ENCODE measurements around the gene LYST.

The LYST gene

DNA sequence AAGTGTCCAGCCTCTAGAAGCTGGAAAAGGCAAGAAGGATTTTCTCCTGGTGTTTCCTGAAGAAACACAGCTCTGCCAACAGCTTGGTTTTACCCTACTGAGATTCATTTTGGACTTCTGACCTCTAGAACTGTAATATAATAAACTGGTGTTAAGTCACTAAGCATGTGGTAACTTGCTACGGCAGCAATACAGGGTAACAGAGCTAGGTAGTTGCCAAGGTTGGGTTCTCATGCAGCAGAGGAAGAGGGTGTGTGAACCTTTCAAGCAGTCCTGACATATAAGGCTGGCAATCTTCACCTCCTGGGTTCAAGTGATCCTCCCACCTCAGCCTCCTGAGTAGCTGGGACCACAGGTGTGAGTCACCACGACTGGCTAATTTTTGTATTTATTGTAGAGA, 253.1 kb downstream of the LYST start:
- TF ChIP-seq, protein P1, sequence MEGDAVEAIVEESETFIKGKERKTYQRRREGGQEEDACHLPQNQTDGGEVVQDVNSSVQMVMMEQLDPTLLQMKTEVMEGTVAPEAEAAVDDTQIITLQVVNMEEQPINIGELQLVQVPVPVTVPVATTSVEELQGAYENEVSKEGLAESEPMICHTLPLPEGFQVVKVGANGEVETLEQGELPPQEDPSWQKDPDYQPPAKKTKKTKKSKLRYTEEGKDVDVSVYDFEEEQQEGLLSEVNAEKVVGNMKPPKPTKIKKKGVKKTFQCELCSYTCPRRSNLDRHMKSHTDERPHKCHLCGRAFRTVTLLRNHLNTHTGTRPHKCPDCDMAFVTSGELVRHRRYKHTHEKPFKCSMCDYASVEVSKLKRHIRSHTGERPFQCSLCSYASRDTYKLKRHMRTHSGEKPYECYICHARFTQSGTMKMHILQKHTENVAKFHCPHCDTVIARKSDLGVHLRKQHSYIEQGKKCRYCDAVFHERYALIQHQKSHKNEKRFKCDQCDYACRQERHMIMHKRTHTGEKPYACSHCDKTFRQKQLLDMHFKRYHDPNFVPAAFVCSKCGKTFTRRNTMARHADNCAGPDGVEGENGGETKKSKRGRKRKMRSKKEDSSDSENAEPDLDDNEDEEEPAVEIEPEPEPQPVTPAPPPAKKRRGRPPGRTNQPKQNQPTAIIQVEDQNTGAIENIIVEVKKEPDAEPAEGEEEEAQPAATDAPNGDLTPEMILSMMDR (IDR thresholded peaks at IDR 0.05): no peak

DNA sequence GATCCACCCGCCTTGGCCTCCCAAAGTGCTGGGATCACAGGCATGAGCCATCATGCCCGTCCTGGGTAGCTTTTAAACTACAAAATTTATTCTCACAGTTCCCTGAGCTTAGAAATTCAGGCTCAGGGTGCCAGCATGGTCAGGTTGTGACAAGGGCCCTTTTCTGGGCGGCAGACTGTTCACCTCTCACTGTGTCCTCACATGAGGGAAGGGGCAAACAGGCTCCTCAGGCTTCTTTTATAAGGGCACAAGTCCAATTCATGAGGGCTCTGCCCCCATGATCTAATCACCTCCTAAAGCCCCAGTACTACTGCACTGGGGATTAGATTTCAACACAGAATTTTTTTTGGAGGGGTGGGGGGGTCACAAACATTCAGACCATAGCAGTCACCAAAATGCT, 253.9 kb downstream of the LYST start:
- H3K4me3 ChIP-seq (ENCODE audit: low read depth in 1 of 2, low read length in 1 of 2): no peak overlapping the region
- no peaks in the 10 kb centered on the region for H3K4me1 ChIP-seq (ENCODE audit: control insufficient read depth in 1 of 2, insufficient read depth in 1 of 2, low read depth in 1 of 2, low read length in 1 of 2)
- no peaks in the 10 kb centered on the region for H3K9me3 ChIP-seq
- H3K27ac ChIP-seq: no peak overlapping the region
- no peaks in the 10 kb centered on the region for H3K27me3 ChIP-seq
- H3K36me3 ChIP-seq: no peaks in the 10 kb centered on the region
- TF ChIP-seq, protein P1 (IDR thresholded peaks at IDR 0.05): no peak

More for the DNA sequence above, 253.1 kb downstream of the LYST start:
- H3K4me1 ChIP-seq (ENCODE audit: control insufficient read depth in 1 of 2, insufficient read depth in 1 of 2, low read depth in 1 of 2, low read length in 1 of 2): no peaks in the 10 kb centered on the region
- H3K4me3 ChIP-seq (ENCODE audit: low read depth in 1 of 2, low read length in 1 of 2): no peak overlapping the region
- H3K27ac ChIP-seq: no peak overlapping the region
- no peaks in the 10 kb centered on the region for H3K9me3 ChIP-seq
- no peaks in the 10 kb centered on the region for H3K27me3 ChIP-seq
- H3K36me3 ChIP-seq: no peaks in the 10 kb centered on the region

Data from neutrophil (primary cell).